ENCODE results near the gene ITPR2.
"Not testable (repeated sequence)": the region's sequence is repeated elsewhere in the genome, so short reads cannot be mapped to it uniquely, and the experiment has no call there.

The ITPR2 gene

GRCh38 chr12:26698186-26698585 lies 134.8 kb downstream of the ITPR2 start:
- no peak for DNase-seq

- DNase-seq: no peak
Observed at GRCh38 chr12:26697217-26697616, 135.8 kb downstream of the ITPR2 start.

GRCh38 chr12:26696613-26697092 lies 136.3 kb downstream of the ITPR2 start:
- no peak for DNase-seq

GRCh38 chr12:26696048-26696612 lies 136.9 kb downstream of the ITPR2 start:
- DNase-seq: no peak

GRCh38 chr12:26694402-26694801 lies 138.6 kb downstream of the ITPR2 start:
- no peak for DNase-seq

- no peak for DNase-seq
Observed at GRCh38 chr12:26692407-26692806, 140.6 kb downstream of the ITPR2 start.

- no peak for DNase-seq
Observed at GRCh38 chr12:26691234-26691970, 141.6 kb downstream of the ITPR2 start.

GRCh38 chr12:26690601-26691000 lies 142.4 kb downstream of the ITPR2 start:
- no peak for DNase-seq

GRCh38 chr12:26689281-26689841 lies 143.6 kb downstream of the ITPR2 start:
- DNase-seq: no peak

- no peak for DNase-seq
Observed at GRCh38 chr12:26688344-26688904, 144.6 kb downstream of the ITPR2 start.

- DNase-seq: no peak
Observed at GRCh38 chr12:26686408-26686807, 146.6 kb downstream of the ITPR2 start.

GRCh38 chr12:26684101-26684500 lies 148.9 kb downstream of the ITPR2 start:
- no peak for DNase-seq

GRCh38 chr12:26683443-26683842 lies 149.6 kb downstream of the ITPR2 start:
- DNase-seq: no peak

- no peak for DNase-seq
Observed at GRCh38 chr12:26680727-26681455, 152.1 kb downstream of the ITPR2 start.

- DNase-seq: no peak
Observed at GRCh38 chr12:26678697-26679660, 154.0 kb downstream of the ITPR2 start.

GRCh38 chr12:26671487-26671886 lies 161.5 kb downstream of the ITPR2 start:
- not testable (repeated sequence) for DNase-seq

- no peak for DNase-seq
Observed at GRCh38 chr12:26668847-26669246, 164.1 kb downstream of the ITPR2 start.

- no peak for DNase-seq
Observed at GRCh38 chr12:26668230-26668629, 164.8 kb downstream of the ITPR2 start.

- DNase-seq: no peak
Observed at GRCh38 chr12:26666286-26666685, 166.7 kb downstream of the ITPR2 start.

- no peak for DNase-seq
Observed at GRCh38 chr12:26661399-26661798, 171.6 kb downstream of the ITPR2 start.

GRCh38 chr12:26659930-26660329 lies 173.1 kb downstream of the ITPR2 start:
- no peak for DNase-seq

GRCh38 chr12:26658991-26659390 lies 174.0 kb downstream of the ITPR2 start:
- no peak for DNase-seq

All from activated naive CD4-positive, alpha-beta T cell treated with Interleukin-2 at 50 U/mL for 16 hours (primary cell).